ENCODE data around the gene AQP2. TPM values are rescaled to one million over a fixed set of nuclear protein-coding genes. Genes with fewer than 3 reads are reported as not detected.

The AQP2 gene
- total and polyA plus RNA-seq, 2 experiments from 2014 or later: 0.07 TPM; not detected in 1

DNA sequence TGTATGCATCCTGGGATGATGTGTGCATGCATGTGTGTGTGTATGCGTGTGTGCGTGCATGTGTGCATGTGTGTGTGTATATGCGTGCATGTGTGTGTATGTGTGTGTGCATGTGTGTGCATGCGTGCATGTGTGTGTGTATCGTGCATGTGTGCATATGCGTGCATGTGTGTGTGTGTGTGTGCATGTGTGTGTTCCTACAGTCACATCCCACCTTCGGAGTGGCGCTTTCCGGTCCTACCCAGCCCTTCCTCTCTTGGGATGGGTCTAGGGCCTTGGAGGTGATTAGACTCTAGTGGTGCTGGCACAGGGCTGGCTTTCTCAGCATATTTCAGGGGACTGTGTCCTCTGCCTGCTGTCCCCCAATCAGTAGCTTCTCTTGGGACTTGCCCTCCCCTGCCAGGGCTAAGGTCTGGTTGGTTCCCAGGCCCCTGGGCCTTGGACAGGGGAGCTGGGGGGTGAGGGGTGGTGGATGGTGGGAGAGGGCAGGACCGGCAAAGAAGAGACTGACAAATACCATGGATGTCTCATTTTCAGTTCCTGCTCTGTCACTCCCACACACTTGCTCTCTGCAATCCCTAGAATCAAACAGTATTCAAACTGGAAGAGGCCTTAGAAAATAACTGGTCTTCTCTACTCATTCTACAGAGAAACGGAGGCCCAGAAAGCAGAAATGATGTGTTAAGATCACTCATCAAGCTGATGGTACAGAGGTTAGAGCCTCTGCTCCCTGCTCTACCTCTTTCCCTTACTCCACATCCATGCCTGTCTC, 24.9 kb upstream of the AQP2 start:
- Mint-ChIP-seq H3K9me3 (no peaks in the 10 kb centered on the region), H3K27ac (no peak overlapping the region), H3K27me3 (ENCODE audit: insufficient read depth, low read depth, poor library complexity) (peaks cover 5% of the 10 kb centered on the region), H3K36me3 (ENCODE audit: low read depth) (no peaks in the 10 kb centered on the region), H3K4me1 (no peaks in the 10 kb centered on the region; the same call in 2 of the 3 replicates), H3K4me3 (no peak overlapping the region)
- Histone ChIP-seq H3K4me2 (no peak overlapping the region), H2AFZ (no peak overlapping the region), H3K27me3 (ENCODE audit: insufficient read depth) (no peaks in the 10 kb centered on the region), H3K4me3 (no peak overlapping the region), H4K20me1 (replicated peaks; ENCODE audit: insufficient read depth) (no peaks in the 10 kb centered on the region), H3K36me3 (ENCODE audit: insufficient read depth) (no peaks in the 10 kb centered on the region), H3K27ac (ENCODE audit: low read depth) (no peak overlapping the region), H3K9me2 (ENCODE audit: insufficient read depth) (no peaks in the 10 kb centered on the region), H3K79me2 (replicated peaks; ENCODE audit: insufficient read depth) (no peaks in the 10 kb centered on the region), H3K4me1 (ENCODE audit: insufficient read depth) (no peaks in the 10 kb centered on the region), H3F3A (replicated peaks; ENCODE audit: low read depth) (no peaks in the 10 kb centered on the region)
- TF ChIP-seq, protein P1, sequence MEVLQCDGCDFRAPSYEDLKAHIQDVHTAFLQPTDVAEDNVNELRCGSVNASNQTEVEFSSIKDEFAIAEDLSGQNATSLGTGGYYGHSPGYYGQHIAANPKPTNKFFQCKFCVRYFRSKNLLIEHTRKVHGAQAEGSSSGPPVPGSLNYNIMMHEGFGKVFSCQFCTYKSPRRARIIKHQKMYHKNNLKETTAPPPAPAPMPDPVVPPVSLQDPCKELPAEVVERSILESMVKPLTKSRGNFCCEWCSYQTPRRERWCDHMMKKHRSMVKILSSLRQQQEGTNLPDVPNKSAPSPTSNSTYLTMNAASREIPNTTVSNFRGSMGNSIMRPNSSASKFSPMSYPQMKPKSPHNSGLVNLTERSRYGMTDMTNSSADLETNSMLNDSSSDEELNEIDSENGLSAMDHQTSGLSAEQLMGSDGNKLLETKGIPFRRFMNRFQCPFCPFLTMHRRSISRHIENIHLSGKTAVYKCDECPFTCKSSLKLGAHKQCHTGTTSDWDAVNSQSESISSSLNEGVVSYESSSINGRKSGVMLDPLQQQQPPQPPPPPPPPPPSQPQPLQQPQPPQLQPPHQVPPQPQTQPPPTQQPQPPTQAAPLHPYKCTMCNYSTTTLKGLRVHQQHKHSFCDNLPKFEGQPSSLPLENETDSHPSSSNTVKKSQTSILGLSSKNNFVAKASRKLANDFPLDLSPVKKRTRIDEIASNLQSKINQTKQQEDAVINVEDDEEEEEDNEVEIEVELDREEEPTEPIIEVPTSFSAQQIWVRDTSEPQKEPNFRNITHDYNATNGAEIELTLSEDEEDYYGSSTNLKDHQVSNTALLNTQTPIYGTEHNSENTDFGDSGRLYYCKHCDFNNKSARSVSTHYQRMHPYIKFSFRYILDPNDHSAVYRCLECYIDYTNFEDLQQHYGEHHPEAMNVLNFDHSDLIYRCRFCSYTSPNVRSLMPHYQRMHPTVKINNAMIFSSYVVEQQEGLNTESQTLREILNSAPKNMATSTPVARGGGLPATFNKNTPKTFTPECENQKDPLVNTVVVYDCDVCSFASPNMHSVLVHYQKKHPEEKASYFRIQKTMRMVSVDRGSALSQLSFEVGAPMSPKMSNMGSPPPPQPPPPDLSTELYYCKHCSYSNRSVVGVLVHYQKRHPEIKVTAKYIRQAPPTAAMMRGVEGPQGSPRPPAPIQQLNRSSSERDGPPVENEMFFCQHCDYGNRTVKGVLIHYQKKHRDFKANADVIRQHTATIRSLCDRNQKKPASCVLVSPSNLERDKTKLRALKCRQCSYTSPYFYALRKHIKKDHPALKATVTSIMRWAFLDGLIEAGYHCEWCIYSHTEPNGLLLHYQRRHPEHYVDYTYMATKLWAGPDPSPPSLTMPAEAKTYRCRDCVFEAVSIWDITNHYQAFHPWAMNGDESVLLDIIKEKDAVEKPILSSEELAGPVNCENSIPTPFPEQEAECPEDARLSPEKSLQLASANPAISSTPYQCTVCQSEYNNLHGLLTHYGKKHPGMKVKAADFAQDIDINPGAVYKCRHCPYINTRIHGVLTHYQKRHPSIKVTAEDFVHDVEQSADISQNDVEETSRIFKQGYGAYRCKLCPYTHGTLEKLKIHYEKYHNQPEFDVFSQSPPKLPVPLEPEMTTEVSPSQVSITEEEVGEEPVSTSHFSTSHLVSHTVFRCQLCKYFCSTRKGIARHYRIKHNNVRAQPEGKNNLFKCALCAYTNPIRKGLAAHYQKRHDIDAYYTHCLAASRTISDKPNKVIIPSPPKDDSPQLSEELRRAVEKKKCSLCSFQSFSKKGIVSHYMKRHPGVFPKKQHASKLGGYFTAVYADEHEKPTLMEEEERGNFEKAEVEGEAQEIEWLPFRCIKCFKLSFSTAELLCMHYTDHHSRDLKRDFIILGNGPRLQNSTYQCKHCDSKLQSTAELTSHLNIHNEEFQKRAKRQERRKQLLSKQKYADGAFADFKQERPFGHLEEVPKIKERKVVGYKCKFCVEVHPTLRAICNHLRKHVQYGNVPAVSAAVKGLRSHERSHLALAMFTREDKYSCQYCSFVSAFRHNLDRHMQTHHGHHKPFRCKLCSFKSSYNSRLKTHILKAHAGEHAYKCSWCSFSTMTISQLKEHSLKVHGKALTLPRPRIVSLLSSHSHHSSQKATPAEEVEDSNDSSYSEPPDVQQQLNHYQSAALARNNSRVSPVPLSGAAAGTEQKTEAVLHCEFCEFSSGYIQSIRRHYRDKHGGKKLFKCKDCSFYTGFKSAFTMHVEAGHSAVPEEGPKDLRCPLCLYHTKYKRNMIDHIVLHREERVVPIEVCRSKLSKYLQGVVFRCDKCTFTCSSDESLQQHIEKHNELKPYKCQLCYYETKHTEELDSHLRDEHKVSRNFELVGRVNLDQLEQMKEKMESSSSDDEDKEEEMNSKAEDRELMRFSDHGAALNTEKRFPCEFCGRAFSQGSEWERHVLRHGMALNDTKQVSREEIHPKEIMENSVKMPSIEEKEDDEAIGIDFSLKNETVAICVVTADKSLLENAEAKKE (CRISPR knock-in tag; IDR thresholded peaks at IDR 0.05): no peak
- TF ChIP-seq, protein P2, sequence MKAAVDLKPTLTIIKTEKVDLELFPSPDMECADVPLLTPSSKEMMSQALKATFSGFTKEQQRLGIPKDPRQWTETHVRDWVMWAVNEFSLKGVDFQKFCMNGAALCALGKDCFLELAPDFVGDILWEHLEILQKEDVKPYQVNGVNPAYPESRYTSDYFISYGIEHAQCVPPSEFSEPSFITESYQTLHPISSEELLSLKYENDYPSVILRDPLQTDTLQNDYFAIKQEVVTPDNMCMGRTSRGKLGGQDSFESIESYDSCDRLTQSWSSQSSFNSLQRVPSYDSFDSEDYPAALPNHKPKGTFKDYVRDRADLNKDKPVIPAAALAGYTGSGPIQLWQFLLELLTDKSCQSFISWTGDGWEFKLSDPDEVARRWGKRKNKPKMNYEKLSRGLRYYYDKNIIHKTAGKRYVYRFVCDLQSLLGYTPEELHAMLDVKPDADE (IDR thresholded peaks at IDR 0.05): no peak
- TF ChIP-seq ZNF331 (CRISPR knock-in tag; IDR thresholded peaks at IDR 0.05; ENCODE audit: low read depth) (no peak), EZH2phosphoT487 (IDR thresholded peaks at IDR 0.05; ENCODE audit: unreplicated experiment) (no peak), CREB1 (CRISPR knock-in tag; IDR thresholded peaks at IDR 0.05; ENCODE audit: low read depth) (no peak), NANOG (IDR thresholded peaks at IDR 0.05; ENCODE audit: borderline replicate concordance) (no peak)
- TF ChIP-seq, protein P3, sequence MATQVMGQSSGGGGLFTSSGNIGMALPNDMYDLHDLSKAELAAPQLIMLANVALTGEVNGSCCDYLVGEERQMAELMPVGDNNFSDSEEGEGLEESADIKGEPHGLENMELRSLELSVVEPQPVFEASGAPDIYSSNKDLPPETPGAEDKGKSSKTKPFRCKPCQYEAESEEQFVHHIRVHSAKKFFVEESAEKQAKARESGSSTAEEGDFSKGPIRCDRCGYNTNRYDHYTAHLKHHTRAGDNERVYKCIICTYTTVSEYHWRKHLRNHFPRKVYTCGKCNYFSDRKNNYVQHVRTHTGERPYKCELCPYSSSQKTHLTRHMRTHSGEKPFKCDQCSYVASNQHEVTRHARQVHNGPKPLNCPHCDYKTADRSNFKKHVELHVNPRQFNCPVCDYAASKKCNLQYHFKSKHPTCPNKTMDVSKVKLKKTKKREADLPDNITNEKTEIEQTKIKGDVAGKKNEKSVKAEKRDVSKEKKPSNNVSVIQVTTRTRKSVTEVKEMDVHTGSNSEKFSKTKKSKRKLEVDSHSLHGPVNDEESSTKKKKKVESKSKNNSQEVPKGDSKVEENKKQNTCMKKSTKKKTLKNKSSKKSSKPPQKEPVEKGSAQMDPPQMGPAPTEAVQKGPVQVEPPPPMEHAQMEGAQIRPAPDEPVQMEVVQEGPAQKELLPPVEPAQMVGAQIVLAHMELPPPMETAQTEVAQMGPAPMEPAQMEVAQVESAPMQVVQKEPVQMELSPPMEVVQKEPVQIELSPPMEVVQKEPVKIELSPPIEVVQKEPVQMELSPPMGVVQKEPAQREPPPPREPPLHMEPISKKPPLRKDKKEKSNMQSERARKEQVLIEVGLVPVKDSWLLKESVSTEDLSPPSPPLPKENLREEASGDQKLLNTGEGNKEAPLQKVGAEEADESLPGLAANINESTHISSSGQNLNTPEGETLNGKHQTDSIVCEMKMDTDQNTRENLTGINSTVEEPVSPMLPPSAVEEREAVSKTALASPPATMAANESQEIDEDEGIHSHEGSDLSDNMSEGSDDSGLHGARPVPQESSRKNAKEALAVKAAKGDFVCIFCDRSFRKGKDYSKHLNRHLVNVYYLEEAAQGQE (IDR thresholded peaks at IDR 0.05; ENCODE audit: unreplicated experiment): no peak
- ATAC-seq (no peak), DNase-seq (ENCODE audit: low spot score) (no peak)

Measured in GM23338 (cell line).